Keratinocyte (primary cell): ENCODE measurements around the gene ZNF594.

Experiments used
- EZH2 ChIP-seq: IDR thresholded peaks from one replicate; pipeline ENCODE4 v1.6.1; 2012; ENCODE audit warnings: inconsistent platforms, mild to moderate bottlenecking, low read length, moderate library complexity
- TF ChIP-seq, protein P1 (sequence below), 3 experiments: IDR thresholded peaks in 1 of 3; conservative IDR thresholded peaks in 1 of 3; optimal IDR thresholded peaks in 1 of 3; 2 replicates in 2 of 3; 3 replicates in 1 of 3; pipeline versions ENCODE3 to v1.5.1; 2011; ENCODE audit warnings: low read length in 3 of 3, mild to moderate bottlenecking in 3 of 3, moderate library complexity in 2 of 3, control low read depth in 1 of 3, inconsistent platforms in 1 of 3; ENCODE audit not compliant: insufficient read depth in 2 of 3; ENCODE audit errors: extremely low read depth in 1 of 3

GRCh38 chr17:5210614-5211252 lies 19.1 kb upstream of the ZNF594 start:
- TF ChIP-seq, protein P1, sequence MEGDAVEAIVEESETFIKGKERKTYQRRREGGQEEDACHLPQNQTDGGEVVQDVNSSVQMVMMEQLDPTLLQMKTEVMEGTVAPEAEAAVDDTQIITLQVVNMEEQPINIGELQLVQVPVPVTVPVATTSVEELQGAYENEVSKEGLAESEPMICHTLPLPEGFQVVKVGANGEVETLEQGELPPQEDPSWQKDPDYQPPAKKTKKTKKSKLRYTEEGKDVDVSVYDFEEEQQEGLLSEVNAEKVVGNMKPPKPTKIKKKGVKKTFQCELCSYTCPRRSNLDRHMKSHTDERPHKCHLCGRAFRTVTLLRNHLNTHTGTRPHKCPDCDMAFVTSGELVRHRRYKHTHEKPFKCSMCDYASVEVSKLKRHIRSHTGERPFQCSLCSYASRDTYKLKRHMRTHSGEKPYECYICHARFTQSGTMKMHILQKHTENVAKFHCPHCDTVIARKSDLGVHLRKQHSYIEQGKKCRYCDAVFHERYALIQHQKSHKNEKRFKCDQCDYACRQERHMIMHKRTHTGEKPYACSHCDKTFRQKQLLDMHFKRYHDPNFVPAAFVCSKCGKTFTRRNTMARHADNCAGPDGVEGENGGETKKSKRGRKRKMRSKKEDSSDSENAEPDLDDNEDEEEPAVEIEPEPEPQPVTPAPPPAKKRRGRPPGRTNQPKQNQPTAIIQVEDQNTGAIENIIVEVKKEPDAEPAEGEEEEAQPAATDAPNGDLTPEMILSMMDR (optimal IDR thresholded peaks at IDR 0.05 in 1 of 3, IDR thresholded peaks at IDR 0.05 in 1 of 3, conservative IDR thresholded peaks at IDR 0.05 in 1 of 3; ENCODE audit: extremely low read depth in 1 of 3, insufficient read depth in 2 of 3, low read length in 3 of 3): no peak
- TF ChIP-seq EZH2: no peak
